Measurements from ENCODE around the gene A2M.

A2M gene

DNA sequence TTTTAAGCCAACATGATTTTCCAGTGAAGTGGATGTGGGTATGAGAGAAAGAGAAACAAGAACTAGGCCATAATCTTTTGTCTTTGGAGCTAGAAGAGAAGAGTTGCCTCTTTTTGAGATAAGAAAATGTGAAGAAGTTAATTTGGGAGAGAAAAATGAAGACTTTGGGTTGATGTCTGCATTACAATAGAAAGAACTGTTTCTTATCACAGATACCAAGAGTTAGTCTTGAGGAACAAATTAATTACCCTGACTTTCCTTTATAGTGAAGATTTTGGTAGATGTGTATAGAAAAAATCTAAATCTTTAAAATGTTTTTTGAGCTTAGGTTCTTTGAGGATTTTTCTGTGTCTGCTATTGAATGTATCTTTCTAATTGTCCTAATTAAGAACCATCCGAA lies 4.2 kb downstream of the A2M start:
- H3K4me3 ChIP-seq (ENCODE audit: low read depth, low read length): no peak overlapping the region
- no peaks in the 10 kb centered on the region for H3K36me3 ChIP-seq (ENCODE audit: control insufficient read depth in 2 of 2, insufficient read depth in 1 of 2, low read length in 2 of 2)
- H3K27ac ChIP-seq (ENCODE audit: extremely low read depth, low read depth, low read length): no peak overlapping the region
- POLR2A ChIA-PET: no interaction called here
- CTCF ChIA-PET: interaction anchor here (1.0 kb wide), 1 partner anchor 24 kb away, joined by 3 read pairs; no protein-coding TSS in a partner anchor
- TF ChIP-seq RBAK (tag by site-specific recombination; IDR thresholded peaks at IDR 0.05): no peak
- TF ChIP-seq ZNF510 (tag by site-specific recombination; IDR thresholded peaks at IDR 0.05; ENCODE audit: insufficient replicate concordance): no peak
- no peak for TF ChIP-seq ZXDB (tag by site-specific recombination; IDR thresholded peaks at IDR 0.05)
- TF ChIP-seq WT1 (tag by site-specific recombination; IDR thresholded peaks at IDR 0.05): no peak
- TF ChIP-seq ZNF19 (tag by site-specific recombination; IDR thresholded peaks at IDR 0.05; ENCODE audit: low read depth): no peak
- no peak for TF ChIP-seq ZNF670 (tag by site-specific recombination; IDR thresholded peaks at IDR 0.05; ENCODE audit: low read depth)
- no peak for TF ChIP-seq ZNF404 (tag by site-specific recombination; IDR thresholded peaks at IDR 0.05)
- TF ChIP-seq ZNF433 (tag by site-specific recombination; IDR thresholded peaks at IDR 0.05; ENCODE audit: low read depth): no peak
- TF ChIP-seq REST (tag by site-specific recombination; IDR thresholded peaks at IDR 0.05): no peak
- TF ChIP-seq, protein P1, sequence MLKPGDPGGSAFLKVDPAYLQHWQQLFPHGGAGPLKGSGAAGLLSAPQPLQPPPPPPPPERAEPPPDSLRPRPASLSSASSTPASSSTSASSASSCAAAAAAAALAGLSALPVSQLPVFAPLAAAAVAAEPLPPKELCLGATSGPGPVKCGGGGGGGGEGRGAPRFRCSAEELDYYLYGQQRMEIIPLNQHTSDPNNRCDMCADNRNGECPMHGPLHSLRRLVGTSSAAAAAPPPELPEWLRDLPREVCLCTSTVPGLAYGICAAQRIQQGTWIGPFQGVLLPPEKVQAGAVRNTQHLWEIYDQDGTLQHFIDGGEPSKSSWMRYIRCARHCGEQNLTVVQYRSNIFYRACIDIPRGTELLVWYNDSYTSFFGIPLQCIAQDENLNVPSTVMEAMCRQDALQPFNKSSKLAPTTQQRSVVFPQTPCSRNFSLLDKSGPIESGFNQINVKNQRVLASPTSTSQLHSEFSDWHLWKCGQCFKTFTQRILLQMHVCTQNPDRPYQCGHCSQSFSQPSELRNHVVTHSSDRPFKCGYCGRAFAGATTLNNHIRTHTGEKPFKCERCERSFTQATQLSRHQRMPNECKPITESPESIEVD (tag by site-specific recombination; IDR thresholded peaks at IDR 0.05): no peak
- no peak for TF ChIP-seq KLF9 (tag by site-specific recombination; IDR thresholded peaks at IDR 0.05; ENCODE audit: low read depth)
- TF ChIP-seq ZSCAN5A (tag by site-specific recombination; IDR thresholded peaks at IDR 0.05): no peak
- TF ChIP-seq ZNF292 (tag by site-specific recombination; IDR thresholded peaks at IDR 0.05; ENCODE audit: borderline replicate concordance, low read depth): no peak
- TF ChIP-seq, protein P2, sequence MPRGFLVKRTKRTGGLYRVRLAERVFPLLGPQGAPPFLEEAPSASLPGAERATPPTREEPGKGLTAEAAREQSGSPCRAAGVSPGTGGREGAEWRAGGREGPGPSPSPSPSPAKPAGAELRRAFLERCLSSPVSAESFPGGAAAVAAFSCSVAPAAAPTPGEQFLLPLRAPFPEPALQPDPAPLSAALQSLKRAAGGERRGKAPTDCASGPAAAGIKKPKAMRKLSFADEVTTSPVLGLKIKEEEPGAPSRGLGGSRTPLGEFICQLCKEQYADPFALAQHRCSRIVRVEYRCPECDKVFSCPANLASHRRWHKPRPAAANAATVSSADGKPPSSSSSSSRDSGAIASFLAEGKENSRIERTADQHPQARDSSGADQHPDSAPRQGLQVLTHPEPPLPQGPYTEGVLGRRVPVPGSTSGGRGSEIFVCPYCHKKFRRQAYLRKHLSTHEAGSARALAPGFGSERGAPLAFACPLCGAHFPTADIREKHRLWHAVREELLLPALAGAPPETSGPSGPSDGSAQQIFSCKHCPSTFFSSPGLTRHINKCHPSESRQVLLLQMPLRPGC (tag by site-specific recombination; IDR thresholded peaks at IDR 0.05): no peak
- no peak for TF ChIP-seq ZNF37A (tag by site-specific recombination; IDR thresholded peaks at IDR 0.05)
- no peak for TF ChIP-seq HOXA7 (CRISPR knock-in tag; IDR thresholded peaks at IDR 0.05; ENCODE audit: borderline replicate concordance)
- no peak for TF ChIP-seq ZNF157 (tag by site-specific recombination; IDR thresholded peaks at IDR 0.05)
- TF ChIP-seq, protein P3, sequence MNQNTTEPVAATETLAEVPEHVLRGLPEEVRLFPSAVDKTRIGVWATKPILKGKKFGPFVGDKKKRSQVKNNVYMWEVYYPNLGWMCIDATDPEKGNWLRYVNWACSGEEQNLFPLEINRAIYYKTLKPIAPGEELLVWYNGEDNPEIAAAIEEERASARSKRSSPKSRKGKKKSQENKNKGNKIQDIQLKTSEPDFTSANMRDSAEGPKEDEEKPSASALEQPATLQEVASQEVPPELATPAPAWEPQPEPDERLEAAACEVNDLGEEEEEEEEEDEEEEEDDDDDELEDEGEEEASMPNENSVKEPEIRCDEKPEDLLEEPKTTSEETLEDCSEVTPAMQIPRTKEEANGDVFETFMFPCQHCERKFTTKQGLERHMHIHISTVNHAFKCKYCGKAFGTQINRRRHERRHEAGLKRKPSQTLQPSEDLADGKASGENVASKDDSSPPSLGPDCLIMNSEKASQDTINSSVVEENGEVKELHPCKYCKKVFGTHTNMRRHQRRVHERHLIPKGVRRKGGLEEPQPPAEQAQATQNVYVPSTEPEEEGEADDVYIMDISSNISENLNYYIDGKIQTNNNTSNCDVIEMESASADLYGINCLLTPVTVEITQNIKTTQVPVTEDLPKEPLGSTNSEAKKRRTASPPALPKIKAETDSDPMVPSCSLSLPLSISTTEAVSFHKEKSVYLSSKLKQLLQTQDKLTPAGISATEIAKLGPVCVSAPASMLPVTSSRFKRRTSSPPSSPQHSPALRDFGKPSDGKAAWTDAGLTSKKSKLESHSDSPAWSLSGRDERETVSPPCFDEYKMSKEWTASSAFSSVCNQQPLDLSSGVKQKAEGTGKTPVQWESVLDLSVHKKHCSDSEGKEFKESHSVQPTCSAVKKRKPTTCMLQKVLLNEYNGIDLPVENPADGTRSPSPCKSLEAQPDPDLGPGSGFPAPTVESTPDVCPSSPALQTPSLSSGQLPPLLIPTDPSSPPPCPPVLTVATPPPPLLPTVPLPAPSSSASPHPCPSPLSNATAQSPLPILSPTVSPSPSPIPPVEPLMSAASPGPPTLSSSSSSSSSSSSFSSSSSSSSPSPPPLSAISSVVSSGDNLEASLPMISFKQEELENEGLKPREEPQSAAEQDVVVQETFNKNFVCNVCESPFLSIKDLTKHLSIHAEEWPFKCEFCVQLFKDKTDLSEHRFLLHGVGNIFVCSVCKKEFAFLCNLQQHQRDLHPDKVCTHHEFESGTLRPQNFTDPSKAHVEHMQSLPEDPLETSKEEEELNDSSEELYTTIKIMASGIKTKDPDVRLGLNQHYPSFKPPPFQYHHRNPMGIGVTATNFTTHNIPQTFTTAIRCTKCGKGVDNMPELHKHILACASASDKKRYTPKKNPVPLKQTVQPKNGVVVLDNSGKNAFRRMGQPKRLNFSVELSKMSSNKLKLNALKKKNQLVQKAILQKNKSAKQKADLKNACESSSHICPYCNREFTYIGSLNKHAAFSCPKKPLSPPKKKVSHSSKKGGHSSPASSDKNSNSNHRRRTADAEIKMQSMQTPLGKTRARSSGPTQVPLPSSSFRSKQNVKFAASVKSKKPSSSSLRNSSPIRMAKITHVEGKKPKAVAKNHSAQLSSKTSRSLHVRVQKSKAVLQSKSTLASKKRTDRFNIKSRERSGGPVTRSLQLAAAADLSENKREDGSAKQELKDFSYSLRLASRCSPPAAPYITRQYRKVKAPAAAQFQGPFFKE (tag by site-specific recombination; IDR thresholded peaks at IDR 0.05; ENCODE audit: borderline replicate concordance): no peak
- TF ChIP-seq ZNF560 (tag by site-specific recombination; IDR thresholded peaks at IDR 0.05; ENCODE audit: borderline replicate concordance): no peak
- no peaks in the 10 kb centered on the region for H3K9me3 ChIP-seq (ENCODE audit: control insufficient read depth, insufficient read depth, low read depth, low read length)
- H3K4me1 ChIP-seq (ENCODE audit: control insufficient read depth, insufficient read depth, low read length): no peaks in the 10 kb centered on the region

Measured in HEK293 (cell line).